GM19239 (cell line): ENCODE results near the gene ZNF618.
"Not testable (repeated sequence)": the region's sequence is repeated elsewhere in the genome, so short reads cannot be mapped to it uniquely, and the experiment has no call there.

Experiments
- DNase-seq: peaks from one replicate; pipeline ENCODE4 v3.0.0; 2011; ENCODE audit warnings: low spot score; ENCODE audit not compliant: insufficient read length
- FAIRE-seq: peaks from 2 replicates; lab custom pipeline; 2011; peaks lifted over from hg19 to GRCh38; lab: Jason Lieb, UNC

ZNF618 gene

DNA sequence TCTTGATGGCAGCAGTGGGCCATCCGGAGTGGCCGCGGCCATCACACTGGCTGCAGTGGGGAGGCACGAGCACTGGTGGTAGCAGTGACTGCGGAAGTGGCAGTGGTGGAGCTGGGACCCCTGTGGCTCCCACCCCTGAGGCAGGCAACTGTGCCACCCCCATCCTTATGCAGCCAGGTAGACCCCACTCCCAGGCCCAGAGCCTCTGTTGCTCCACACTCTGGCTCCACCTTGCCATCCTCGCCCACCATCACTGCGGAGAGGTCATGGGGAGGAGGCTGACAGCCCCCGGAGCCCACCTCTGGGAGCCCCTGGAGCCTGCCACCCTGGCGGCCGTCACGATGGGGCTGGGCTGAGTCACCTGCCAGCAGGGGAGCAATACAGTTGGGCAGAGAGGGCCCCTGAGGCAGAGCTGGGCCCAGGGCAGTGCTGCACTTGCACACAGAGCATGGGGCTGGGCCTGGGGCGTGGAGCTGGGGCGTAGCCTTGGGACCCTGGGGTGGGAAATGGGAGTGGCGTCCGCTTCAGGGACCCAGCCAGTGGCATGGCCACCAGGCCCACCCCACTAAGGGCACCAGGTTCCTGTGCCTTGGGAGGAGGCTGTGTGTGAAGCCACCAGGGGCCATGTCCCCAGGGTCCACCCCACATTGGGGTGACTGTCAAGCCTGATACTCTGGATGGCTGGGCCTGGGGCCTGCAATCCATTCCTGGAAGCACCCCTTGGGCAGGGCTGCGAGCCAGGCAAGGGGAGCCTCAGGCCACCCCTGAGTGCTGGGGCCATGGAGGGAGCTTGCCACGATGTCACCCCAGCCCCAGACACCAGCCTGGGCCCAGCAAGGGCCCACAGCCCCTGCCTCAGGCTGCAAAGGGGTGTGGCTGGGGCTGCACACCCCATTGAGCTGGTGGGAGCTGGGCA, 194.3 kb downstream of the ZNF618 start:
- DNase-seq (no peak), FAIRE-seq (no peak)

DNA sequence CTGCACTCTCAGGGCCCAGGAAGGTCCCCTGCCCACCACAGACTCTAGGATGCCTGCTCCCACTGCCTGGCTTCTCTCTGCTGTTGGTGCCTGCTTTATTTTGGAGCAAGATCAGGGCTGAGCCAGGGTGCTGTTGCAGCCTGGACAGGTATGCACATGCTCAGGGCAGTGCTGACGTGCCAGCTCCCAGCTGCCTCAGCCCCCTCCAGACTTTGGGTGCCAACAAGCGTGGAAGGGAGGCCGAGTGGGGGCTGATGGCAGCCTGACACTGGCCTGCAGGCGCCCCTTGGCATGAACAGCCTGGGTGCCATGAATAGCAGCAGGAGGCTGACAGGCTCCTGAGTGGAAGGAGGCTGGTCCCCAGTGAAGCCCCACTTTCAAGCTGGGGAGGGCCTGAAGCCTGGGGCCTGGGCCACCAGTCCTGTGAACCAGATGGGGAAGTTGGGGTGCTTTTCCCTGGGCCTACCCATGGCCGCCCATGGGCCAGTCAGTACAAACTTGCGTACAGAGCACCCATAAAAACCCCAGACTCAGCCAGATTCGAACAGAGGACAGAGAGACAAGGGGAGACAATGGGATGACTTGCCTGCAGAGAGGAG, 195.2 kb downstream of the ZNF618 start:
- FAIRE-seq = no peak
- DNase-seq = no peak

DNA sequence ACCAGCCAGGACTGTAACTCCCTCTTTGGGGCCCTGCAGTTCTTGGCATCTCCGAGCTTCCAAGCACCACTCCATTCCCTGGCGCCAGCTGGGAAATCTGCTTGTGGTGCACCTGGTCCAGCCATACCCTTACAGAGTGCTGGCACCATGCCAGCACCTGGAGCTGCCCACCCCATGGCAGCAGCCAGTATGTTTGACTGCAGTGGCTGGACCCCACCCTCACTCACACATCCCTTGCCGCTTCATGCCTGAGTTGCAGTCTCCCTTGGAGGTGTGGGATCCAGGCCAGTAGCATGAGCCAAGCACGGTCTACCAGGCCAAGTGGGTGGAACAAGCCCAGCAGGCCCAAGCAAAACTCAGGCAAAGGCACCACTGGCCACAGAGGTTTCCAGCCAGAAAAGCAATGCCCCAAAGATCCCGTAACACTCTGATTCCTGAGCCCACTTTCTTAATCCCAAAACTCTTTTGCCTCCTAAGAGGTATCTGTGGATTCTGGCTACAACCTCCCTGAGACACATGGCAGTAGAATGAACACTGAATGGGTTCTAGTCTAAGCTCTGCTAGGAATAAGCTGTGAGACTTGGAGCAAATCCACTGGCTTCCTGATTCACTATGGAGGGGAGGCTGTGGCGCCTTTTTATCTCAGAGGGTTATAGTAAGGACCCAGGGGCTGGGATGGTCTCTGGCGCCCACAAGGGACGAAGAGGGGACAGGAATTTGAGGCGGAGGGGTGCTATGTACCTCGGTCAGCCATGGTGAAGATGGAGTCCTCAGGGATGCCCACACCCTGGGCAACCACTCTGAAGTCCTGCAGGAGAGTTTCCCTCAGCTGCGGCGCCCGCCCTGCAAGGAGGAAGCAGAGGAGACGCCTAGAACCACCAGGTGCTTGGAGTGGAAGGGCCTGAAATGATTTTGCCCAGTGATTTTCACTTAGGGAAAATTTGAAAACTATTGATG, 196.4 kb downstream of the ZNF618 start:
- DNase-seq = no peak
- no peak for FAIRE-seq

DNA sequence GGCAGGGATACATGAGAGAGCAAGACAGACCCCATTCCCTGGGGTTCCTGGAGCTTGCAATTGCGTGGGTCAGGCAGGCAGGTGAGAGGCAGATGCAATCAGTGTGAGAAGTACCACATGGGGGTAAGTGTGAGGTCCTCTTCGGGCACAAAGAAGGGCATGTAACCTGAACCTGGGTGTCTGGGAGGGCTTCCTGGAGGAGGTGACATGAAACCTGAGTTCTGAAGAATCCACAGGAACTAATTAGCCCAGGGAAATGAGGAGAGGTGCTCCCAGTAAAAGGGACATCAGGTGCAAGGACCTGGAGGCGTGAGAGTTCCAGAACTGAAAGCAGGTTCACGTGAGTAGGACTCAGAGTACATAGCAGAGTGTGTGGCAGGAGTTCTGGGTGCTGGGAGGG, 199.5 kb downstream of the ZNF618 start:
- no peak for DNase-seq
- no peak for FAIRE-seq

DNA sequence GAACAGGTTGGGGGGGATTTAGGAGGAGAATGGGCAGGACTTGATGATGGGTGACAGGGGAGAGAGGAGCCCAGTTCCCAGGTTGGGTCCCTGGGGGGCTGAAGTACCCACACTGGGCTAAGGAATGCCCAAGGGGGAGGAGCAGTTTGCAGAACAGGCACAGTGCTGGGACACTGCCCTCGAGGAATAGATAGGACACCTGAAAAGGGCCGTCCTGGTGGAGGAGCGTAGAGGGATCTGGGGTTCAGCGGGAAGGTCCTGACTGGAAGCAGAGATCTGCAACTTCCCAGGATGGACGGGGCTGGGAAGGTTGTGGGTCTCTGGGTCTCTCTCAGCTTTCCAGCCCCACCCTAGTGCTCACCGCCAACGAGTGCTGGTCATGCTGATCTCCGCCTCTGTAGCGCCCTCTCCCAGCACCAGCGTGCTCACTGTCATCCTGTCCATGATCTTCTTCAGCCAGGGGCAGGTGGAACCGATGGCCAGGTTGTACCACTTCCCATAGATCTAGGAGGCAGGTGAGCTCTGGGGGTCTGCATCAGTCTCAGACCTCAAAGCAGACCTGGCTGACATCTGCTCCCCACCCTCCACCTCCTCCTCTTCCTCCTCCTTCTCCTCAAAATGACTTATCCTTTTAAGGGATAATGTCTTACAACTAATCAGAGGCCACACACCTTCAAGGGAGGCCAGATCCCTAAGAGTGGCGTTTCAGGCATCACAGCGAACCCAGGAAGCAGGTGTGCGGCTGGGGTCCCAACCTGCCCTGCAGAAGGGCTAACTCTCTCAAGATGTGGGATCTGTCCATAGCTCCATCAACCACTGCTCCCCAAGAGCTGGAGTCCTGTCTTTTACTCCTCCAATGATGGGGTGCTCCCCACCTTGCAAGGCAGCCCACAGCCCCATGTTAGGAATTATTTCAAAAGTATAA, 200.4 kb downstream of the ZNF618 start:
- DNase-seq = no peak
- no peak for FAIRE-seq

DNA sequence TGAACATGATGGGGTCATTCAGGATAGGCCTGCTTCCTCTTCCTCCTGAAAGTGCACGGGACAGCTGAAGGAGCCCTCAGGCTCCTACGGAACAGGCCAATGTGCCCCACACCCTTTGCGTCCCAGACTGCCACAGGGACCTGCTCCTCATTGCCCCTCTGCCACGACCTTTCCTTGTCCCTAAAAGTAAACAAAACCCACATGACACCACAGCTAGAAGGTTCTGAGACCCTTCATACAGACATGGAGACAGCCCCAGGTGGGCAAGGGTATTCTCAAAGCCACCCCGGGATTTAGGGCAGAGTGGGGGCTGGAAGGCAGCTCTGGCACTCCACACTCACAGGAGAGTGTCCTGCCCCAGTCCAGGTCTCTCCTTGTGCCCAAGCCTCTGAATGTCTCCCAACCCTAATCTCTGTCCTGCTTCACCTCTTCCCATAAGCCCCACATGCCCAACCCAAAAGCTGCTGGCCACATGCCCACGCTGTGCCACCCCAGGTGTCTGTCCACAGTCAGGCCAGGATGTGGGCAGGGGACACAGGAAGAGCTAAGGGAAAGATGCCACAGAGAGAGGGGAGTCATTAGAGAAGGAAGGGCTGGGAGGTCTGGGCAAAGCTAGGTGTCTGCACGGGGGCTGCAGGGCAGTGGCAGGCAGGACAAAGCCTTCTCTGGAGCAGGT, 201.2 kb downstream of the ZNF618 start:
- no peak for FAIRE-seq
- DNase-seq = no peak

DNA sequence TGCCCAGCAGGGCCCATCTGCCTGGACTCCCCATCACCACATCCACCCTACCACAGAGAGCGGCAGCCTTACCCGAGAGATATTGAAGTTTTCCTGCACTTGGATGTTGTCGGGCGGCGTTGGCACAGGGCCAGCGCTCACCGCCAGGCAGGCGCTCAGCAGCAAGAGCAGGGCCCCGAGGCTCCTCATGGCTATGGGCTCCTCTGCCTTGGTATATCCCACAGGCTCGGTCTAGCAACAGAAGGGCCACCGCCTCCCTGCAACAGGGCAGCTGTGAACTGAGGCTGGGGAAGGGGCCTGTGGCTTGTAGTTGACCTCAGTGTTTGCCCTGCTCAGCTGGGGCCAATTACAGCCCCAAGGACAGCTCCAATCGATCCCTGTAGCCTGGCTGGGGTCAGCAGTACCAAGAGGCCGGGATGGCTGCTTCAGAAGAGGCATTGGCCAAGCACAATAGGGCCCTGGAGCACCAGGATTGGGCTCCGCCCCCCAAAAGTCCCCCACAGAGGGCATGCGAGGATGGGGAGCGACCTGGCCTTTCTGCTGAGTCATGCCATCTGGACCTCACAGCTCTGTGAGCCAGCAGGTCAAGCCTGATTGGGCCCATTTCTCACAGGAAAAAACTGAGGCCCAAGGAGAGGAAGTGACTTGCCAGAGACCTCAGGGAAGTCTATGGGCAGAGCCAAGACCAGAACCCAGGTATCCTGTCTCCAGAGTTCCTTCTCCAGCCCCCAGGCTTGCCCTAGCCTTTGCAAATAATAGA, 202.1 kb downstream of the ZNF618 start, which contains the start of gene AMBP:
TSS of gene AMBP (minus strand) at position 280 of the 760 bp plus-strand sequence. CDS start at position 189, 91 bp downstream.
- FAIRE-seq (no peak), DNase-seq (no peak)

DNA sequence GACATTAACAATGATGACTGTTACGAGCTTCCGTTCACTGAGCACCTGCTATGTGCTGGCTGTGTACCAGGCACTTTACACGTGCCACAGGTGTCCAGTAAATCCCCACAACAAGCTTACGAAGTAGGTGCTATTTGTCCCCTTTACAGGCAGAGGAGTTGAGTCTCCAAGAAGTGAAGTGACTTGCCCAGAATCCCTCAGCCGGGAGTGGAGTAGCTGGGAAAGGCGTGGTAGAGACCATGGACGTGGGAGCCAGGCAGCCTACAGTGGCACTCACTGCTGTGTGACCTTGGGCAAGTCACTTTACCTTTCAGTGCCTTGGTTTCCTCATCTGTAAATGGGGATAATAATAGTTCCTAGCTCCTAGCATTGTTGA, 202.7 kb downstream of the ZNF618 start:
- DNase-seq = no peak
- no peak for FAIRE-seq

DNA sequence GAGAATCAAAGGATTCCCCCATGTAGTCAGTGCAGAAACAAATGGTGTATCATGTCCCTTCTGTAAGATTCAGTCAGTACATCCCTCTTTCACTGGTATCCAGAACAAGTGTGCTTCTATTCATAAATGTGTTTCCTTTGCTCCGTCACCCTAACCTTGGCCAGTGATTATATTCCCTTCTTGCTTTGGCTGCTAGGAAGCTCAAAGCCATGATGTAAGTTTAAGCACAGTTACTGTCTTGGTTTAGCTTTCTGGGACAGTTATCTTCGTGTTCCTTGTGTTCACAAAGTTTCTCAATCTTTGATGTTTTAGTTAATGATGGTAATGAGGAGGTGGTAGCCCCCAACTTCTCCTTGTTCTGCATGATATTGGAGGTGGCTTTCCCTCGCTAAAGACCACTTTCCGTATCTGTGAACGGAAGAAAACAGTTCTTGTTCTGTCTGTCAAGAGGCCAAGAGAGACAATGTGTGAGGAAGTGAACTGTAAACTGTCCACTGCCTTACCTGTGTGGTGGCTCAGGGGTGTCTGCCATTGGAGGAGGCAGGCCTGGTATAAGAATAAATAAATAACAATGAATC, 204.2 kb downstream of the ZNF618 start:
- FAIRE-seq (no peak), DNase-seq (no peak)

DNA sequence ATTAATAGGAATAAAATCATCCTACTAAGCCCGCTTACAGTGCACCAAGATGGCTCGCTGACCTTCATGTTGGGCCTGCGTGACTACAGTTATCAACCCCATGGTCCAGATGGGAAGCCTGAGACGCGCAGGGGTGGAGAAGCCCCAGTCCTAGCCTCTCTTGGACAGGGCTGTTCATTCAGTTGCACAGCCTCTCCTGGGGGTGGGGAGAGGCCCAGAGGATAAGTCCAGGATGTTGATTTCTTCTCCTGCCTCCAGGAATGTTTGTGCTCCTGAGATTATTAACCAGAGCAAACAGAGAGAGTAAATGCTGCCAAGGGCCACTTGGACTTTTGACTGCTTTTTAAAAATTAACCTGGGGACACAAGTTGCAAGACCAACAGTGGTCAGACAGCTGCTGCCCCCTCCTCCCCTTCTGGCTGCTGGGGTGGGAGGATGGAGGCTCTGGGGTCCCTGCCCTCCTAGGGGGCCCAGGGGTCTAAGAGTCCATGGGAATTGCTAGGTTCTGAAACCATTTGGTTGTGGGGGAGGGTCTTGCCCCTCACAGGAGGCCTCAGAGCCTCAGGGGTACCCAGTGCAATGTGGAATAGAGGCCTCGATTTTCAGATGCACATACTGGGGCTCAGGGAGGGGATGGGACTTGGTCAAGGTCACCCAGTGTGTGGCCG, 204.8 kb downstream of the ZNF618 start:
- DNase-seq = no peak

DNA sequence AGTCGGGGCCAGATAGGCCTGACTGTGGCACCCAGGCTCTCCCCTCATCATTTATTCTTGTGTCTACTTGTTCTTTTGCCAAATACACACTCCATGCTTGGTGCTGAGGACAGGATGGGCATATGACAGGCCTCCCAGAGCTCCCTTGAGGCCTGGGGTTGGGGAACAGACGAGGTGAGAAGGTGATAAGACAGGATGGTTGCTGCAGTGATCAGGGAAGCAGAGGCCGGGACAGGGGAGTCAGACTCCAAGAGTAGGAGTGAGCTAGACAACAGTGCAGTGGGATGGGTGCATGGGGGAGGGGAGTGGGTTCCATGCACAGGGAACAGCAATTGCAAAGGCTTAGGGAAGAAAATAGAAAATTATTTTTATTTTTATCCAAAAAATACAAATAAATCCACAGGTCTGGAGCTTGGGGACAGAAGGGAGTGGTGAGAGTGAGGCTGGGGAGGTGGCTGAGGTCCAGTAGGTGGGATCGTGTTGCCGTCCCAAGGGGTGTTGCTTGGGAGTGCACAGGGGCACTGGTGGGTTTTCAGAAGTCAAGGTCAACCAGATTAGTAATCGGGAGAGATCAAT, 205.4 kb downstream of the ZNF618 start:
- FAIRE-seq (no peak), DNase-seq (no peak)

More for the DNA sequence above, 204.8 kb downstream of the ZNF618 start:
- FAIRE-seq = no peak

DNA sequence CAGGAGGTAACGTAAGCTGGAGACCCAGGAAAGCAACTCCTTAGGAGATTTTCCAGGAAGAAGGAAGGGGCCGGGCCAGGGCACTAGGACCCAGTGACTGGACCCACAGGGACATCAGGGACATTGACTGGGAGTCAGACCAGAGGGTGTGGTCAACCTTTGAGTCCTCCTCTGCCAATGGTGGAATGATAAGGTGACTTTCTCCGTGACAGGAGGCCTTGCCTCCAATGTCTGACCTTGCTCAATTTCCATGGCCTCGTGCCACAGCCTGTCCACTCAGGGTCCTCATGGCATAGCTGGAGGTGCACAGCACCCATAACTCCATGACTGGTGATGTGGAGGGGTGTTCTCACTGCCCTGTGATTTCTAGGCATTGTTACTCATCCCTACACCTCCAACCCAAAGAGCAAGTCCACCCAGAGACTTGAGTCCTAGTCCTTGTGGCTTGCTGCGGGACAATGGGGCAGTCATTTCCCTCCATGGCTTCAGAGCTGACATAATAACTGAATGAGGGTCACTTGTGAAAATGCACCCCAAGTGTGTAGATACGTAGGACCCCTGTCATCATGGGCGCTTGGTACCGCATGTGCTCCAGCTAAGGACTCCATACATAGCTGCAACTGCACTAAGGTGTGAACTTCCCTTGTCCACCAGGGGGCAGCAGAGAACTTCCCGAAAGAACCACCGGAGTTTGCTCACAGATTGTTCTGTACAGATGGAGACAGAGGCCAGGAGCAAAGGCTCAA, 206.1 kb downstream of the ZNF618 start:
- FAIRE-seq (peak; percentile 80), DNase-seq (peak; percentile 83)

DNA sequence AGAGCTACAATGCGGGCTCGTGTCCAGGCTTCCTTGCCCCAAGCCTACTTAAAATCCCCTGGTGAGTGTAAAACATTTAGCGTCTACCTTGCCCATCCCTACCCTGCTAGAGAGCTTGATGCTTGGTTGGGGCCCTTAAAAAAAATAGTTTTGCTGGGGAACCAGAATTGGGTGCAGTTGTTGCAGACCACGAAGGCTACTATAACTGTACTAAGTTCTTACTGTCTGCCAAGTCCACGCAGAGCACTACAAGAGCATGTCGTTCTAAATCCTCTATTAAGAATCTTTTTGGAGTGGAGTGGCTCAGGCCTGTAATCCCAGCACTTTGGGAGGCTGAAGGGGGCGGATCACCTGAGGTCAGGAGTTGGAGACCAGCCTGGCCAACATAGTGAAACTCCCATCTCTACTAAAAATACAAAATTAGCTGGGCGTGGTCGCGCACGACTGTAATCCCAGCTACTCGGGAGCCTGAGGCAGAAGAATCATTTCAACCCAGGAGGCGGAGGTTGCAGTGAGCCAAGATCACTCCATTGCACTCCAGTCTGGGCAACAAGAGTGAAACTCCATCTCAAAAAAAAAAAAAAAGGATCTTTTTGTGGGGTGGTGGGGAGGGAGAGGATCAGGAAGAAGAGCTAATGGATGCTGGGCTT, 206.8 kb downstream of the ZNF618 start:
- not testable (repeated sequence) for DNase-seq, FAIRE-seq

DNA sequence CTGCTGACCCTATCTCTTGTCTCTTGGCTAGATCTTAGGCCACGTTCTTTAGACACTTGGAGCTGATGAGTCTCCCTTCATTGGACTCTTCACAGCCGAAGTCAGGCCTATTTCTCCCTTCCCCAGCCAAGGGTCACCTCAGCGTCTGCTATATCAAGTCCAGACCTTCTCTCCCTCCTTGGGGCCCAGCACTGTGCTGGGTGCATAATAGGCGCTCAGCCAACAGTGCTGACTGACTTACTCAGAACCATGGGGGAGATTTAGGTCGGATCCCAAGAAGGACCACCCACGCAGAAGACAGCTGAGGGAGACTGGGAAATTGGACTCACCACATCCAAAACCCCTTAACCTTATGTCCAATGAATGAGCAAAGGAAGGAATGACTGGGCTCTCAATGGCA, 207.6 kb downstream of the ZNF618 start:
- FAIRE-seq (no peak), DNase-seq (no peak)

DNA sequence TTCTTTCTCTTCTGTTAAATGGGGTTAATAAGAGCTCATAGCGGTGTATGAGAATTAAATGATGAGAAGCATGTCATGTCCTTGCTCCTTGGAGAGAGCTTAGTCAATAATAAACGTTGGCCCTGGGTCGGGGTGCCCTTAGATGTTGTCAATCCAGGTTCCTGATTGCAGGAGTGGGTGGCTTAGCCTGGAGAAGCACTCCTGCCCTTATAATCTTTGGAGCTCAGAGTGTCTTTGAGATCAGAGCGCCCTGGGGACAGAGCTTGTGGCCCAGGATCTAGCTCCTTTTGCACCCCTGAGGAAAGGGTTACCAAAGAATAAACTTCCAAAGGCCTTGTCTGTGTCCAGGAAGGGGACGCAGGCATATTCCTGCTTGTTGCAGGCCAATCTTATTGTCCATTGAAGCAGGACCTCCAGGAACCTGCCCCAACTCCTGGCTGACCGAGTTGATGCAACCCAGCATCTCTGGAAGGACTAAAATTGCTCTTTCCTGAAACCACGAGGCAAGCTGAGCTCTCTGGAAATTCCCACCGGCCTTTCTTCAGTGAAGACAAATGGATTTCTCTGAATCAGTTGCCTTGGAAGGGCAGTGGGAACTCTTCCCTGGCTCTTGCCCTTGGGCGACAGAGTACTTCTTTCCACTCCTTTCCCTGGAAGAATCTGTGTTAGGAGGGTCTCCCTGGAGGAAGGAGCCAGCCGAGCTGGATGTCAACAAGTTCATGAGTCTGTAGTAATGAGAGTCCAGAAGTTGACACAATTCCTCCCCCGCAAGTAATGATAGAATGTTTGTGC, 208.4 kb downstream of the ZNF618 start:
- DNase-seq = no peak
- FAIRE-seq = no peak
